Transverse colon (tissue), 4 donors: Measurements from ENCODE around the gene LBX1.

Experiments
- EP300 ChIP-seq: sonication (generic); formaldehyde crosslinking; IDR thresholded peaks from one replicate; pipeline ENCODE4 v1.6.1; 2017; ENCODE audit warnings: antibody characterized with exemption, low read depth
- POLR2AphosphoS5 ChIP-seq, 3 donors: sonication (generic); formaldehyde crosslinking; IDR thresholded peaks; one replicate each; pipeline ENCODE4 v1.6.1; 2016; ENCODE audit warnings: antibody characterized with exemption in 3 of 3
- TF ChIP-seq, protein P1 (sequence below), 5 experiments: fragments of 200-600 bp in 3 of 5; fragments of 450-650 bp in 2 of 5; sonication (generic) in 3 of 5; IDR thresholded peaks; 1 replicate in 2 of 5; 2 replicates in 3 of 5; pipeline ENCODE4 v1.5.1; 2016 to 2017; ENCODE audit warnings: antibody characterized with exemption in 5 of 5, inconsistent platforms in 3 of 5, mild to moderate bottlenecking in 2 of 5, moderate library complexity in 1 of 5

DNA sequence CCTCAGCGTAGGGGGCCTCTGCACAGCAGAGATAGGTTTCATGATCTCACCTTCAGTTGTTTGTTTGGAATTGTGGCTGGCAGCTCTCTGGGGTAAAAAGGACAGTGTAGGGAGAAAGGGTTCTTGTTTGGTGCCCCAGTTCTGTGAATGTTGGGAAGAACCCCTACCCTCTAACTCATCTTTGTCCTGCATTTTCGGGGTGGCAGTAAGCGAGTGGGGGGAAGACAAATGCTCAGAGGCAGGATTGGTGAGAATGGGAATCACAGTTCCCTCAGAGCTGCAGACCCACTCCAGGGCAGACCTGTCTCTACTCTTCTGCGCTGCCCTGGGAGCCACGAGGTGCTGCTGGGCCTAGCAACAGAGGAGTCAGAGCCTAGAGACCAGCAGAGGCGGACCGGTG is 1.8 kb upstream of the LBX1 start:
- TF ChIP-seq, protein P1, sequence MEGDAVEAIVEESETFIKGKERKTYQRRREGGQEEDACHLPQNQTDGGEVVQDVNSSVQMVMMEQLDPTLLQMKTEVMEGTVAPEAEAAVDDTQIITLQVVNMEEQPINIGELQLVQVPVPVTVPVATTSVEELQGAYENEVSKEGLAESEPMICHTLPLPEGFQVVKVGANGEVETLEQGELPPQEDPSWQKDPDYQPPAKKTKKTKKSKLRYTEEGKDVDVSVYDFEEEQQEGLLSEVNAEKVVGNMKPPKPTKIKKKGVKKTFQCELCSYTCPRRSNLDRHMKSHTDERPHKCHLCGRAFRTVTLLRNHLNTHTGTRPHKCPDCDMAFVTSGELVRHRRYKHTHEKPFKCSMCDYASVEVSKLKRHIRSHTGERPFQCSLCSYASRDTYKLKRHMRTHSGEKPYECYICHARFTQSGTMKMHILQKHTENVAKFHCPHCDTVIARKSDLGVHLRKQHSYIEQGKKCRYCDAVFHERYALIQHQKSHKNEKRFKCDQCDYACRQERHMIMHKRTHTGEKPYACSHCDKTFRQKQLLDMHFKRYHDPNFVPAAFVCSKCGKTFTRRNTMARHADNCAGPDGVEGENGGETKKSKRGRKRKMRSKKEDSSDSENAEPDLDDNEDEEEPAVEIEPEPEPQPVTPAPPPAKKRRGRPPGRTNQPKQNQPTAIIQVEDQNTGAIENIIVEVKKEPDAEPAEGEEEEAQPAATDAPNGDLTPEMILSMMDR (IDR thresholded peaks at IDR 0.05): no peak
- TF ChIP-seq POLR2AphosphoS5 (IDR thresholded peaks at IDR 0.05) (no peak), EP300 (no peak)
